ENCODE results near the gene ARMS2. TPM values are rescaled to one million over a fixed set of nuclear protein-coding genes. Genes with fewer than 3 reads are reported as not detected.

ARMS2 gene
- total and polyA plus RNA-seq, 4 experiments from 2014 or later = not detected

- ChIA-PET CTCF (ENCODE audit: partially characterized antibody) (no interaction called here), POLR2A (ENCODE audit: partially characterized antibody) (no interaction called here)
- Histone ChIP-seq H3K27ac (ENCODE audit: low read depth, low read length) (no peak overlapping the region), H3K27me3 (ENCODE audit: insufficient read depth, low read length) (no peaks in the 10 kb centered on the region), H3K36me3 (ENCODE audit: insufficient read depth, low read length) (no peaks in the 10 kb centered on the region), H3K4me3 (ENCODE audit: low read length in 2 of 2) (no peak overlapping the region), H3K9me3 (ENCODE audit: control insufficient read depth in 1 of 2, low read length in 2 of 2) (no peaks in the 10 kb centered on the region), H3K4me1 (ENCODE audit: insufficient read depth, low read length) (no peaks in the 10 kb centered on the region)
- no peak overlapping the region for H3K4me3 Mint-ChIP-seq
- peaks cover 4 to 18% of the 10 kb centered on the region in 2 donors for H3K27me3 Mint-ChIP-seq
- H3K9me3 Mint-ChIP-seq = peaks cover 0 to 2% (median 0%) of the 10 kb centered on the region in 8 donors
- DNase-seq = no peak
- H3K27ac Mint-ChIP-seq = no peak overlapping the region
- H3K4me1 Mint-ChIP-seq = no peaks in the 10 kb centered on the region
- no peaks in the 10 kb centered on the region for H3K36me3 Mint-ChIP-seq
- intact Hi-C loops (cut with micrococcal nuclease) = no loop called here
These were observed 5.3 kb upstream of the ARMS2 start for GRCh38 chr10:122449153-122449552.

GRCh38 chr10:122450353-122450990 is 4.0 kb upstream of the ARMS2 start:
- peaks cover 0 to 2% (median 0%) of the 10 kb centered on the region in 8 donors for H3K9me3 Mint-ChIP-seq
- Histone ChIP-seq H3K4me1 (ENCODE audit: insufficient read depth, low read length) (no peaks in the 10 kb centered on the region), H3K27ac (ENCODE audit: low read depth, low read length) (no peak overlapping the region), H3K4me3 (ENCODE audit: low read length in 2 of 2) (no peak overlapping the region), H3K36me3 (ENCODE audit: insufficient read depth, low read length) (no peaks in the 10 kb centered on the region), H3K27me3 (ENCODE audit: insufficient read depth, low read length) (peaks cover 4% of the 10 kb centered on the region), H3K9me3 (ENCODE audit: control insufficient read depth in 1 of 2, low read length in 2 of 2) (no peaks in the 10 kb centered on the region)
- H3K4me3 Mint-ChIP-seq = no peak overlapping the region
- ChIA-PET POLR2A (ENCODE audit: partially characterized antibody) (interaction anchor here (0.7 kb wide), 1 partner anchor 11 kb away, joined by 3 read pairs; no protein-coding TSS in a partner anchor), CTCF (ENCODE audit: partially characterized antibody) (interaction anchor here (1.3 to 1.6 kb wide), 3 partner anchors 15 to 115 kb away, joined by 4 to 5 read pairs (median 4); no protein-coding TSS in a partner anchor)
- H3K36me3 Mint-ChIP-seq = no peaks in the 10 kb centered on the region
- H3K27ac Mint-ChIP-seq = no peak overlapping the region
- intact Hi-C loops (cut with micrococcal nuclease) = no loop called here
- peaks cover 4 to 16% of the 10 kb centered on the region in 2 donors for H3K27me3 Mint-ChIP-seq
- DNase-seq = no peak
- H3K4me1 Mint-ChIP-seq = no peaks in the 10 kb centered on the region

GRCh38 chr10:122454071-122454470 is 382 bp upstream of the ARMS2 start:
- Histone ChIP-seq H3K36me3 (ENCODE audit: insufficient read depth, low read length) (no peaks in the 10 kb centered on the region), H3K27ac (ENCODE audit: low read depth, low read length) (no peak overlapping the region), H3K4me1 (ENCODE audit: insufficient read depth, low read length) (no peaks in the 10 kb centered on the region), H3K4me3 (ENCODE audit: low read length in 2 of 2) (no peak overlapping the region), H3K9me3 (ENCODE audit: control insufficient read depth in 1 of 2, low read length in 2 of 2) (no peaks in the 10 kb centered on the region), H3K27me3 (ENCODE audit: insufficient read depth, low read length) (peaks cover 15% of the 10 kb centered on the region)
- no peak for DNase-seq
- Mint-ChIP-seq H3K9me3 (peaks cover 0 to 2% (median 0%) of the 10 kb centered on the region in 8 donors), H3K27ac (no peak overlapping the region), H3K27me3 (peaks cover 16 to 24% of the 10 kb centered on the region in 2 donors), H3K4me1 (peaks cover 0 to 5% (median under 1%) of the 10 kb centered on the region in 4 donors), H3K4me3 (no peak overlapping the region), H3K36me3 (no peaks in the 10 kb centered on the region)
- POLR2A ChIA-PET (ENCODE audit: partially characterized antibody) = no interaction called here
- intact Hi-C loops (cut with micrococcal nuclease) = no loop called here
- CTCF ChIA-PET (ENCODE audit: partially characterized antibody) = no interaction called here

GRCh38 chr10:122455376-122456079 is 1.1 kb downstream of the ARMS2 start:
- peaks cover 20 to 29% of the 10 kb centered on the region in 2 donors for H3K27me3 Mint-ChIP-seq
- ChIA-PET POLR2A (ENCODE audit: partially characterized antibody) (no interaction called here), CTCF (ENCODE audit: partially characterized antibody) (interaction anchor here (1.2 kb wide), 1 partner anchor 111 kb away, joined by 5 read pairs; no protein-coding TSS in a partner anchor)
- H3K9me3 ChIP-seq (ENCODE audit: control insufficient read depth in 1 of 2, low read length in 2 of 2) = no peaks in the 10 kb centered on the region
- intact Hi-C loops (cut with micrococcal nuclease) = no loop called here
- peaks cover 0 to 11% (median 6%) of the 10 kb centered on the region in 4 donors for H3K4me1 Mint-ChIP-seq
- no peak overlapping the region for H3K4me3 Mint-ChIP-seq
- no peak overlapping the region for H3K4me3 ChIP-seq (ENCODE audit: low read length in 2 of 2)
- no peaks in the 10 kb centered on the region for H3K36me3 Mint-ChIP-seq
- H3K27ac ChIP-seq (ENCODE audit: low read depth, low read length) = no peak overlapping the region
- no peaks in the 10 kb centered on the region for H3K36me3 ChIP-seq (ENCODE audit: insufficient read depth, low read length)
- DNase-seq = no peak
- peaks cover 0 to 2% (median 0%) of the 10 kb centered on the region in 8 donors for H3K9me3 Mint-ChIP-seq
- H3K4me1 ChIP-seq (ENCODE audit: insufficient read depth, low read length) = peaks cover 7% of the 10 kb centered on the region
- peaks cover 29% of the 10 kb centered on the region for H3K27me3 ChIP-seq (ENCODE audit: insufficient read depth, low read length)
- H3K27ac Mint-ChIP-seq = no peak overlapping the region

- Mint-ChIP-seq H3K4me3 (no peak overlapping the region), H3K9me3 (no peaks in the 10 kb centered on the region), H3K36me3 (peaks cover 0 to 4% of the 10 kb centered on the region in 2 donors), H3K27ac (no peak overlapping the region), H3K4me1 (peaks cover 9 to 22% (median 16%) of the 10 kb centered on the region in 4 donors), H3K27me3 (peaks cover 18 to 33% of the 10 kb centered on the region in 2 donors)
- ChIA-PET CTCF (ENCODE audit: partially characterized antibody) (interaction anchor here (0.5 to 1.6 kb wide), 3 partner anchors 23 to 107 kb away, joined by 3 read pairs; no protein-coding TSS in a partner anchor), POLR2A (ENCODE audit: partially characterized antibody) (no interaction called here)
- H3K4me1 ChIP-seq (ENCODE audit: insufficient read depth, low read length) = peaks cover 23% of the 10 kb centered on the region
- intact Hi-C loops (cut with micrococcal nuclease) = no loop called here
- no peak overlapping the region for H3K4me3 ChIP-seq (ENCODE audit: low read length in 2 of 2)
- no peaks in the 10 kb centered on the region for H3K9me3 ChIP-seq (ENCODE audit: control insufficient read depth in 1 of 2, low read length in 2 of 2)
- no peaks in the 10 kb centered on the region for H3K36me3 ChIP-seq (ENCODE audit: insufficient read depth, low read length)
- DNase-seq = no peak
- H3K27me3 ChIP-seq (ENCODE audit: insufficient read depth, low read length) = peaks cover 32% of the 10 kb centered on the region
- no peak overlapping the region for H3K27ac ChIP-seq (ENCODE audit: low read depth, low read length)
These were observed 3.5 kb downstream of the ARMS2 start for GRCh38 chr10:122457934-122458333.

- H3K36me3 ChIP-seq (ENCODE audit: insufficient read depth, low read length) = no peaks in the 10 kb centered on the region
- H3K36me3 Mint-ChIP-seq = peaks cover 0 to 4% of the 10 kb centered on the region in 2 donors
- H3K27ac ChIP-seq (ENCODE audit: low read depth, low read length) = no peak overlapping the region
- CTCF ChIA-PET (ENCODE audit: partially characterized antibody) = no interaction called here
- no peak for DNase-seq
- H3K27me3 Mint-ChIP-seq = peaks cover 22 to 40% of the 10 kb centered on the region in 2 donors
- no peaks in the 10 kb centered on the region for H3K9me3 ChIP-seq (ENCODE audit: control insufficient read depth in 1 of 2, low read length in 2 of 2)
- H3K4me3 ChIP-seq (ENCODE audit: low read length in 2 of 2) = no peak overlapping the region
- peaks cover 32% of the 10 kb centered on the region for H3K27me3 ChIP-seq (ENCODE audit: insufficient read depth, low read length)
- intact Hi-C loops (cut with micrococcal nuclease) = no loop called here
- H3K4me3 Mint-ChIP-seq = no peak overlapping the region
- H3K4me1 ChIP-seq (ENCODE audit: insufficient read depth, low read length) = peaks cover 25% of the 10 kb centered on the region
- no peak overlapping the region for H3K27ac Mint-ChIP-seq
- H3K9me3 Mint-ChIP-seq = no peaks in the 10 kb centered on the region
- H3K4me1 Mint-ChIP-seq = peaks cover 10 to 28% (median 20%) of the 10 kb centered on the region in 4 donors
- POLR2A ChIA-PET (ENCODE audit: partially characterized antibody) = no interaction called here
These were observed 4.2 kb downstream of the ARMS2 start for GRCh38 chr10:122458693-122459092.

GRCh38 chr10:122459561-122460273 is 5.3 kb downstream of the ARMS2 start:
- ChIA-PET POLR2A (ENCODE audit: partially characterized antibody) (no interaction called here), CTCF (ENCODE audit: partially characterized antibody) (no interaction called here)
- DNase-seq = no peak
- peaks cover 0 to 4% of the 10 kb centered on the region in 2 donors for H3K36me3 Mint-ChIP-seq
- H3K4me1 Mint-ChIP-seq = peaks cover 10 to 32% (median 20%) of the 10 kb centered on the region in 4 donors
- H3K27ac Mint-ChIP-seq = no peak overlapping the region
- Histone ChIP-seq H3K36me3 (ENCODE audit: insufficient read depth, low read length) (no peaks in the 10 kb centered on the region), H3K27me3 (ENCODE audit: insufficient read depth, low read length) (peaks cover 28% of the 10 kb centered on the region), H3K9me3 (ENCODE audit: control insufficient read depth in 1 of 2, low read length in 2 of 2) (no peaks in the 10 kb centered on the region), H3K27ac (ENCODE audit: low read depth, low read length) (no peak overlapping the region), H3K4me3 (ENCODE audit: low read length in 2 of 2) (no peak overlapping the region), H3K4me1 (ENCODE audit: insufficient read depth, low read length) (peaks cover 25% of the 10 kb centered on the region)
- H3K9me3 Mint-ChIP-seq = no peaks in the 10 kb centered on the region
- peak overlapping the region in 6 of 8 donors; percentile 27 to 64 (median 40) for H3K4me3 Mint-ChIP-seq
- peaks cover 23 to 40% of the 10 kb centered on the region in 2 donors for H3K27me3 Mint-ChIP-seq
- intact Hi-C loops (cut with micrococcal nuclease) = loop anchor here (5.0 kb wide), 1 partner anchor 58 kb away; no protein-coding TSS in a partner anchor

Data from CD4-positive, alpha-beta memory T cell (primary cell).